Measurements from ENCODE around the gene TRIM65.
"Not testable (repeated sequence)": the region's sequence is repeated elsewhere in the genome, so short reads cannot be mapped to it uniquely, and the experiment has no call there.

Gene TRIM65

DNA sequence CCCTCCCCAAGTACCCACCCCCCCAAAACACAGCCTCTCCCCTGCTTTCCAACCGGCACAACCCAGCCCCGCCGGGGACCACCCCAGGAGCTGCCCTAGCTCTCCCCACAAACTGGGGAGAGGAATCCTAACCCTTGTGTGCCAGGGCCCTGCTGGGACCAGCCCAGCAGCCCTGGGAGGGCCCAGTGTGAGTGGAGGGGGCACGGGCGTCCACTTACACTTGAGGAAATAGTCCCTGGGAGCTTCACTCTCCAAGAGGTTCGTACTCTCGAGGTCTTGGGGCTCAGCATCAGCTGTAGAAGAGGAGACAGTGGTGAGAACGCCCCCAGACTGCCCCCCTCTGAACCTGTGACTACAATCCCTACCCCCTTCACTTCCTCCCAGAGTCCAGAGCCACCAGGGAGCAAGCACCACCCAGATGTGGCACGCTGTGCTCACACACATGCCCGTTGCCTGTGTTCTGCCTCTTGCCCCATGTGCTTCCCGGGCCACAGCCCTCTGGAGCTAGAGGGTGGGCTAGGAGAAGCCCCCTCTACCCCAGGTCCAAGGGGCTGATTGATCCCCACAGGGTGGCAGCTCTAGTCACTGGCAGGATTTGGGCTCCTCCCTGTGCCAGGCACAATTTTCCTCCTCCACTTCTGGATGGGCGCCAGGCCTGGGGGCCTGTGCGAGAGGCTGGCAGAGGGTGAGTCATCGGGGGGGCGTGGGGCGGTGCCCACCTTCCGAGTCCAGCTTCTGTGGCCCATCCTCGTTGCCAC is 21.4 kb downstream of the TRIM65 start:
- DNase-seq (ENCODE audit: low read depth) = no peak

GRCh38 chr17:75874323-75875181 is 22.2 kb downstream of the TRIM65 start:
- DNase-seq (ENCODE audit: low read depth) = no peak

DNA sequence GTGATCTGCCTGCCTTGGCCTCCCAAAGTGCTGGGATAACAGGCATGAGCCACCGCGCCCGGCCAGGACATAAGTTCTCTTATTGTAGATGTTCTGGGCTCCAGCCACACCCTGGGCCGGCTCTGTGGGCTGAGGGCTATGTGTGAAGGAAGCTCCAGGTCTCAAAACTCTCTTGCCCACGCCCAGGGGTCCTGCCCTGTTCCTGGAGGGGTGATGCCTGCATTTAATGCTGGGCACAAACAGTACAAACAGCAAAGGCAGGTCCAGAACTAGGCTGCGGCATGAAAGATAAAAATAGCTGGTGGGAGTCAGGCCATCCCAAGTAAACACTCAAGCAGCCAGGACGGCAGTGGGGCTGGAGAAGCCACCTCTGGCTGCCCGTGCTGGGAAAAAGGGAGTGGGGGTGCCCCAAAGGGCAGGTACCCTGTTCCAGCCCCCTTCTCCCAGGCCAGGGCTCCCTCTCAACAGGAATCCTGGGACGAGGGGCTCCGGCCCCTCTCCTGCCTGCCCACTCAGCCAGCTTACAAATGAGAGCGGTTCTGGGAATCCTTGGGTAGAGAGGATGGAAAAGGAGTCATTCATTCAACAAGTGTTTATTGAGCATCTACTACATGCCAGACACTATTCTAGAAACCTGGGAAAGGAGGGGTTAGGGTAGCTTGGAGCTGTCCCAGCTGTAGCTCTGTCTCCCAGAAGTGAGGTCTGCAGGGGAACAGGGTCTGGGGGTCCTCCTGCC is 23.0 kb downstream of the TRIM65 start:
- DNase-seq (ENCODE audit: low read depth) = no peak

DNA sequence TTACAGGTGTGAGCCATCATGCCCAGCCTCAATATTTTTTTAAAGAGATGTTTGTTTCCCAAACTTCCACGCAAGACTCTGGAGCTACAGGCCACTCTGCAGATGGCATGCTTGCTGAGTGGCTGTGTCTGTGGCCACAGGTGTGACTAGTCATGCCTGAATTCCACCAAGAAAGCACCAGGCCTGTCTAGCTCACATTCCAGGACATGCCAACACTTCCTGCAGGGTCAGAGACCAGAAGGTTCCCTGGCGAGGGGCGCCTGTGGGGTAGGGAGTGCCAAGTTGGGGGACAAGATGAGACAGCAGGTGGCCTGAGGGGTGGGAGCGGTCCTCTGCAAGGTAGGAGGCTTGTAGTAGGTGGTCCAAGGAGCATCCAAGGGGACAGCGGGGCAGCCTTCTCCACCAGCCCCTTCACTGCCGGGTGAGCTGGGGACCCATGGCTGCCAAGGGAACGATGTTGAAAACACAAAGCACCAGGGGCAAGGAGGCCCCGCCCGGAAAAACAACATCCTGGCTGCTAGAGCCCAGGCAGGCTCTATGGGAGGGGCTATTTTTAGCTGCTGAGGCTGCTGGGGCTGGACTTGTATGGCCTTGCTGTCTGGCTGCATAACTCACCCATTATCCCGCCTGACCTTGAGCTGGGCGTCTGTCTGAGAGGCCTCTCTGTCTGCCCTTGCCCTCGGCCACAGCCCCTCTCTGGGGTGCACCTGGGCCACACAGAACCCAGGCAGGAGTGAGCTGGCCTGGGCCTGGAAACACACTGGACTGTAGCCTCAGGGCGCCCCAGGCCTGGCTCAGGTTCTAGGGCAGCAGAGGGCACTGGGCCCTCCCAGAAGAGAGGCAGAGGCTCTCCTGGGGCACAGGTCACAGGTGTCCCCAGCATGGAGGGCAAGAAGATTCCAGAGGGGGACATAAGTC is 24.1 kb downstream of the TRIM65 start:
- peak; percentile 84 for DNase-seq (ENCODE audit: low read depth)

- DNase-seq (ENCODE audit: low read depth) = not testable (repeated sequence)
These were observed 26.5 kb downstream of the TRIM65 start for GRCh38 chr17:75870228-75870627.

GRCh38 chr17:75869282-75870141 is 27.2 kb downstream of the TRIM65 start:
- peak; percentile 88 for DNase-seq (ENCODE audit: low read depth)

- not testable (repeated sequence) for DNase-seq (ENCODE audit: low read depth)
These were observed 27.9 kb downstream of the TRIM65 start for GRCh38 chr17:75868730-75869281.

DNA sequence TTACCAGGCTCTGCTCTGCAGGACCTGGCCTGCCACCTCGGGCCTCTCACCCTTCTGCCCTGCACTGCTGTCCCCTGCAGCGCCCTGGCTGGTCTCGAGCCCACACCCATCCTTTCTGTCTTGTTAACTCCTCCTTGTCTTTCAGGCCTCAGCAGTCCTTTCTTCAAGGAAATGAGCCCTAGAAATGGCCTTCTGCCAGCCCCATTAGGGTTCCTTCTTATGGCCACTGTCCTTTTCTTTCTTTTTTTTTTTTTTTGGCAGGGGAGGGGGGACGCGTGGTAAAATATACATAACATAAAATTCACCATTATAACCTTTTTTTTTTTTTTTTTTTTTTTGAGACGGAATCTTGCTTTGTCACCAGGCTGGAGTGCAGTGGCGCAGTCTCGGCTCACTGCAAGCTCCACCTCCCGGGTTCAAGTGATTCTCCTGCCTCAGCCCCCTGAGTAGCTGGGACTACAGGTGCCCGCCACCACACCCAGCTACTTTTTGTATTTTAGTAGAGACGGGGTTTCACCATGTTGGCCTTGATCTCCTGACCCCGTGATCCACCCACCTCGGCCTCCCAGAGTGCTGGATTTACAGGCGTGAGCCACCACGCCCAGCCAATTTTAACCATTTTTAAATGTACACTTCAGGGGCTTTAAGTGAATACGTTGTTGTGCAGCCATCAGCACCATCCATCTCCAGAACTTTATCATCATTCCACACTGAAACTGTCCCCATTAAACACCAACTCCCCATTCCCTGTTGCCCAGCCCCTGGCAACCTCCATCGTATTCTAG is 31.2 kb downstream of the TRIM65 start:
- DNase-seq (ENCODE audit: low read depth) = not testable (repeated sequence)

GRCh38 chr17:75864887-75865286 is 31.9 kb downstream of the TRIM65 start:
- DNase-seq (ENCODE audit: low read depth) = not testable (repeated sequence)

DNA sequence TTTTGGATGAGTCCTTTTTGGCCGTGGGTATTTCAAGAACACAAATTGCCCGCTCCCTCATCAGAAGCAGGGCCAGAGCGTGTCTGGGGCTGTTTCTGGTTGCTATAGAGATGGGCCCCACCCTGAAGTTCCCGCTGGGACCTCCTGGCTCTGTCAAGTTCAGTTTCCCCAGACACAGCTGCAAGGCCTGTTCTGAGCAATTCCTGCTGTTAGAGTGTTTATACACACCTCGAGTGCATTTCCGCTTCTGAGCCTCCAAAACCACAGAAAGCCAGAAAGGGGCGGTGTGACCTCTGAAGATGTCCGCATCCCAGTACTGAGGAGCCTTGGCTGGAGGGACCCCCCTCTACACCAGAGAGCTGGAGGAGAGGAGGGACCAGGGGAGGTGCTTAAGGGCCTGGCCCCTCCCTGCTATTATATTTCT is 32.3 kb downstream of the TRIM65 start:
- DNase-seq (ENCODE audit: low read depth) = peak; percentile 83

GRCh38 chr17:75861927-75862317 is 34.8 kb downstream of the TRIM65 start:
- no peak for DNase-seq (ENCODE audit: low read depth)

DNA sequence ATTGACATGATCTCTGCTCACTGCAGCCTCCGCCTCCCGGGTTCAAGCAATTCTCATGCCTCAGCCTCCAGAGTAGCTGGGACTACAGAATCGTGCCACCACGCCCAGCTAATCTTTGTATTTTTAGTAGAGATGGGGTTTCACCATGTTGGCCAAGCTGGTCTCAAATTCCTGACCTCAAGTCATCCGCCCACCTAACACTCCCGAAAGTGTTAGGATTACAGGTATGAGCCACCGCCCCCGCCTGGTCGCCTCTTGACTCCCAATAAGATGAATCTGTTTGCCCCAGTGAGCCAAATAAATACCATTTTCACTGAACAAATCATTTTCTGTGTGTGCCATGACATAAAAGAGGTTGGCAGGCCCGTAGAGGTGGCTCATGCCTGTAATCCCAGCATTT is 37.4 kb downstream of the TRIM65 start:
- not testable (repeated sequence) for DNase-seq (ENCODE audit: low read depth)

DNA sequence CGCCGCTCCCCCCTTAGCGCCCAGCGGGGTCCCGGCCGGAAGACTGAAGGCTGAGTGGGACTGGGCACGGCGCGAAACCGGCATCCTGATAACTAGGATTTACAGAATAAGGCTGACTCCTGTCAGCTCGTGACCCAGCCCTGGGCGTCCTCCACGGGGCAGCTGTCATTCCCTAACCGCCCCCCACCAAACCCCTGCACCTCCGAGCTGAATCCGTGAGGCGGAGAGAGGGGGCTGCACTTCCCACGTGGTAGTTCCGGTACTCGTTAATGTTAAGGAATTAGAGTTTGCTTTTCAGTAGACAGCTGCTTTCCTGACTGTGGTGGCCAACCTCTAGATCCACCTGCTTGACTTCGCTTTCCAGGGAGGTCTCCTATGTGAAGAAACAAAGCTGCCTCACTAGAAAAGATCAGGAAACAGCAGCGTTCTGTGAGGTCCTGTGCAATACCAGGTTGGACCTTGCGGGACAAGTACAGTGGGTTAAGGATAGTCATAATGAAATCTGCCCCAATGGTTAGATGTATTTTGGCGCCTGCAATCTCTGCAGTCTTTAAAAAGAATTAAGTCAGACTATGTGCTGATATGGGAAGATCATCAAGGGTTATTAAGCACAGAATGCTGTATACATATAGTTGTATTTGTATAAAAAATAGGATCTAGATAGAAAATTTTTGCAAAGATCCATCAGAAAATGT is 40.5 kb downstream of the TRIM65 start:
- DNase-seq (ENCODE audit: low read depth) = no peak

DNA sequence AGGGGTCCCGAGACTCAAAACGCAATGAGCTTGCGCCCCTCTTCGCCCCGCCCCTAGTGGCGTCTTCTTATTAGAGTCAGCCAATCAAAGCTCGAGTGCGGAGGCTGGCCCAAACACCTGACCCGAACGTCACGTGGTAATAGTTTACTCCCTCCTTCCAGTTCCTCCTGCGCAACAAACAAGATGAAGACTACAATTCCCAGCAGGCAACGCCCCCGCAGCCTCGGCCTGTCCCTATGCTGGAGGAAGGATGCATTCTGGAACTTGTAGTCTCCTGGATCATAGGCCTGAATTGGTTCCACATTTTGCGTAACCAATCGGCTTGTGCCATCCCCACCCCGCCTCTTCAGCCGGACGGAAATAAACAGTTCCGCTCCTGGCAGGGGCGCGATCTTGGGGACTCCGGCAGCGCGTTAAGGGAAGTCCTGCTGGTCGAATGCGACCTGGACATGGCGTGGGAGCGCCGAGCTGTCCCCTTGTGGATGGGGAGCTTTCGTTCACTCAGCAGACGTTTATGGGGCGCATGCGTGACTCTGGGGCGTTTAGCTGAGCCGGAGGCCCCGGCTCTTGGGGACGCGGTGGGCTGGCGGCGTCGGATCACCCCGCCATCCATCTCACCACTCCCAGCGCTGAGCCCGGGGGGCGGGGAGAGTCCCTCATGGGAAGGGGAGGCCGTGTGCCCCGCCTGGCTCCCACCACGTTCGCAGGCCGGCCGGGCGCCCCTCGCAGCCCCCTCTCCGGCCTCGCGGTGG is 41.3 kb downstream of the TRIM65 start, which contains the start of gene WBP2:
TSS of gene WBP2 (minus strand) at position 26 of the 752 bp plus-strand sequence. CDS start 38 bp downstream, outside the sequence.
- DNase-seq (ENCODE audit: low read depth) = peak; percentile 100

GRCh38 chr17:75854881-75855309 is 41.9 kb downstream of the TRIM65 start:
- no peak for DNase-seq (ENCODE audit: low read depth)

DNA sequence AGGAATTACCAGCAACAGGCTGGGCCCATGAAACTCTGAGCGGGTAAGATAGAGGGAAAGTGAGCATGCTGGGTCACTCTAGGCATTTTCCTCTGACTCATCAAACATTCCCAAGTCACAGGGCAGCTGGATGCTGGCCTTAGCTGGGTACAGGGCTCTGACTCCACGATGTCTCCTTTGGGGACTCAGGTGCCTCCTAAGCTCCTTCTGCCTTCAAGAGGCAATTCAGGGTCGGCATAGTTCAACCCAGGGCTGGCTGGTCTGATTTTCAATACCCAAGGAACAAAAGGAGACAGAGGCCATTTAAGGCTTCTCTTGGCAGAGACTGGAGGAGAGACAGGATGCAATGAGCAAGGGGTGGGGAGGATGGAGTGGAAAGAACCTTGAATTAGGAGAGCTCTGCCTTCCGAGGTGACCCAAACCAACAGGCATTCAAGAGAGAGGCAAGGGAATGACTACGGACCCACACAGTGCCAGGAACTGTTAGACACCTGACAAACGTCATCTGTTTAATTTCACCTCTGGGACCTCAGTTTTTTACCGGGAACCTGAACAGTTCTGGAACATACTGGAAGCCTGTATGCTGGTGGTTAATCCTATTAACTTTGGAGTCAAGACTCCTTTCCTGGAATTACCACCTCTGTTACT is 42.5 kb downstream of the TRIM65 start:
- peak; percentile 62 for DNase-seq (ENCODE audit: low read depth)

DNA sequence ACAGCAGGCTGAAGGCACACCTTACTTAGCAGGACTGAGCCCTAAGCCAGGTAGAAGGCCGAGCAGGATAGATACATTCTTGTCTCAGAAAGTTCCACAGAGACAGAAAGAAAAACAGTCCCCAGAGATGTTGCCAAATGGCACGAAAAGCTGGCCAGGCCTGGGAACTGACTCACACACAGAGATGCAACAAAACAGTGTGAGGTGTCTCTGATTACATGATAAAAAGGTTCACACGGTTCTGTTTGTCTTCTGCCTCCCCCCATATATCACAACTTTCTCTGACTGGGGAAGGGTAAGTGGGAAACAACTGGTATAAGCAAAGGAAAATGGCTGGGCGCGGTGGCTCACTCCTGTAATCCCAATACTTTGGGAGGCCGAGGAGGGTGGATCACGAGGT is 43.3 kb downstream of the TRIM65 start:
- DNase-seq (ENCODE audit: low read depth) = peak; percentile 59
